AG08396 (cell line): ENCODE data around the gene LPCAT2.
"Not testable (repeated sequence)": the region's sequence is repeated elsewhere in the genome, so short reads cannot be mapped to it uniquely, and the experiment has no call there.

Experiments
- DNase-seq: peaks from one replicate; pipeline ENCODE4 v3.0.0; 2012; ENCODE audit warnings: low spot score, mixed read lengths

Gene LPCAT2

GRCh38 chr16:55605754-55606336 is 97.0 kb downstream of the LPCAT2 start:
- DNase-seq = no peak

GRCh38 chr16:55613613-55614335 is 104.9 kb downstream of the LPCAT2 start:
- no peak for DNase-seq

DNA sequence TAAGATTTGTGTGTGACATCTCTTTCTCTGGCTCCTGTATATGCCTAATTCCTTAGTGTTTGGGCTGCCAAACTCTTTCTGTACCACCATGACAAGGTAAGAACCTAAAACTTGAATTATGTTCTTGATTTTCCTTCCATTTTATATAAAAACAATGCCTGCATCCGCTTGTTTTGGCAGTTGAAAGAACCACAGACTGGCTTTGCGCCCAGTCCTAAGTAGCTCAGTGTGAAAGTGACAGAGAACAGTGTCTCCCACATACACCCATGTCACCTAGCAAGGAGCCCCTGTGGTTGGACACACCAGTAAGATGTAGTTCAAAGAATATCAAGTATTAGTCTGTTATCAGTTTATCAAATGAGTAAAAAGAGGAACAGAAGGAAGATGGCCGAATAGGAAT is 106.2 kb downstream of the LPCAT2 start:
- DNase-seq = no peak

DNA sequence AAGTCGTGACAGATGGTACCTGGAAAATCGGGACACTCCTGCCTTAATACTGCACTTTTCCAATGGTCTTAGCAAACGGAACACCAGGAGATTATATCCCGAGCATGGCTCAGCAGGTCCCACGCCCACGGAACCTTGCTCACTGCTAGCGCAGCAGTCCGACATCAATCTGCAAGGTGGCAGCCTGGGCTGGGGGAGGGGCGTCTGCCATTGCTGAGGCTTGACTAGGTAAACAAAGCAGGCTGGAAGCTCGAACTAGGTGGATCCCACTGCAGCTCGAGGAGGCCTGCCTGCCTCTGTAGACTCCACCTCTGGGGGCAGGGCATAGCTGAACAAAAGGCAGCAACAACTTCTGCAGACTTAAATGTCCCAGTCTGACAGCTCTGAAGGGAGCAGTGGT is 106.8 kb downstream of the LPCAT2 start:
- not testable (repeated sequence) for DNase-seq

GRCh38 chr16:55621771-55622170 is 112.9 kb downstream of the LPCAT2 start:
- no peak for DNase-seq

- DNase-seq = no peak
Measured at GRCh38 chr16:55622272-55622671, 113.4 kb downstream of the LPCAT2 start.

DNA sequence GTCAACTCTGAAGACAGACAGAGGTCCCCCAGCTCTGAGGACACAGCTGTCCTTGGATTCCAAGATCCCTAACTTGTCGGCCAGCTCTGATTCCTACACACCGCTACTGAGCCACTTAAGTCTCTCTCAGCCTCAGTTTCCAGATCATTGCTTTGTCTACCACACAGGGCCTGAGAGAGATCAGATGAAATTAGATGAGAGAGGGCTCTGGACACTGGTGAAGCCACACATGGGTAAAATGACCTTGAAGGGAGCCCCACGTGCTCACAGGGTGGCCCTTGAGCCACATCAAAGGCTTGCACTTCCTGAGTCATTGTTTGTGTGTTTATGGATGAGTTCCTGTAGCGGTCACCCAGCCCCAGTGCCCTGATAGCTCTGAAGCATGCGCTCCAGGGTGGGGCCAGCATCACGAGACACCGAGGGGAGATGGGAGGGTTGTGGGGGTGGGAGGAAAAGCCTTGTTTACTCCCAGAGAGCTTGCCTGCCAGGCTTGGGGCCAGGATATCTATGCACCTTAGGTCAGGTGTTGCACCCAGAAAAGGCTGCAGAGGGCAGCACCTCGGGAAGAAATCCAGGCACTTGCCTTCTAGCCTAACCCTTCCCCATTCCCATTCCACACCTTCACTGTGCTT is 114.2 kb downstream of the LPCAT2 start:
- DNase-seq = no peak

- DNase-seq = no peak
Measured at GRCh38 chr16:55623640-55624039, 114.8 kb downstream of the LPCAT2 start.

DNA sequence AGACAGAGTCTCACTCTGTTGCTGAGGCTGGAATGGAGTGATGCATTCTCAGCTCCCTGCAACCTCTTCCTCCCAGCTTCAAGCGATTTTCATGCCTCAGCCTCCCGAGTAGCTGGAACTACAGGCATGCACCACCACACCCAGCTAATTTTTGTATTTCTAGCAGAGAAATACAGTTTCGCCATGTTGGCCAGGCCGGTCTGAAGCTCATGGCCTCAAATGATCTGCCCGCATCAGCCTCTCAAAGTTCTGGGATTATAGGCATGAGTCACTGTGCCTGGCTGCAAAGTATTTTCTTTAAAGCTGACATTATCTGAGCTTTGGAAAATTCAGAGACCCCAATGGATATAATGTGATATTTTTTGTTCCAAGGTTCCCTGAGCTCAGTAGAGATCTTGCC is 115.8 kb downstream of the LPCAT2 start:
- no peak for DNase-seq

GRCh38 chr16:55625843-55626242 is 117.0 kb downstream of the LPCAT2 start:
- no peak for DNase-seq

DNA sequence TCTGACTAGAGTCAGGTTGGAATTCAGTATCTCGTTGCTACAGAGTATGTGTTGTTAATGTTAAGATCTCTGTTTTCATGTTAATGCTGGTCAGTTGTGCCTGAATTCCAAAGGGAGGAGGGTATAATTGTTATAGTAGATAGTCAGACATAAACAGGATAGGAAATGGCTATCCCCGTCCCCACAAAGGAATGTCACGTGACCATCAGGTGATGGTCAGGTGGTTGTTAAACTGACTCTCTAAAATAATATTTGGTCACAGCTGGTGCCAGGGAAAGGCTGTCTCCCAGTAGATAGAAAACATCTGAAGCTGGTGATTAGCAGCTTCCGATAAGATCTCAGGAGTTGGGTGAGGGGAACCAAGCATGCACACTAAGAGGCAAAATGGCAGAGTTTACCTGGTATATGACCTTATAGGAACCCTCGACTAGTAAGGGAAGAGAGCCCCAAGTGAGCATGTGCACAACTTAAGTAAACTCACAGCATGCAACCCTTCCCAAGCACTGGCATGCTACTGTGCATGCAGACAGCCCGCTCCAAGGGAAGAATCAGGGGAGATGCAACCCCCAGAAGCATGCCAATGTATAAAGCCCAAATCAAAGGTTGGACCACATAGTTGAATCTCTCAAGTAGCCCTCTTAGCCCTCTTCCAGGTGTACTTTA is 119.6 kb downstream of the LPCAT2 start:
- DNase-seq = no peak

- no peak for DNase-seq
Measured at GRCh38 chr16:55630774-55631173, 121.9 kb downstream of the LPCAT2 start.

DNA sequence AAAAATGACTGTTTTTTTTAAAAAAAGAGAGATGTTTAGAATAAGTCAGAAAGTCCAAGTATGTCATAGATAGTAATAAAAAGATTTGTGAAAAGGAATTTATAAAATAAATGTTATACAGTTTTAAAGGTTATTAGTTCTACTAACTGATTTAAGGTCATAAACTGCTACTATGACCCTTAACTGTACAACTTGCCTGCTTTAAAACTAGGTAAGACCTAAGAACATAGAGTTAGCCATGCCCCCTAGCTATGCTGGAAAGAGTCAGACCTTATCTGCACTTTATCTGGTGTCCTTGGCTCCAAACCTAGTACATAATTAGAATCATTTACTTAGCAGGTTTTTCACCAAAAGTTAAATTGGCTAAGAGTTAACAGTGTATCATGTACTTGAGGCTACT is 123.4 kb downstream of the LPCAT2 start:
- DNase-seq = no peak

- DNase-seq = no peak
Measured at GRCh38 chr16:55634193-55634592, 125.3 kb downstream of the LPCAT2 start.
